ENCODE measurements around the gene TMPRSS11A.

The TMPRSS11A gene

DNA sequence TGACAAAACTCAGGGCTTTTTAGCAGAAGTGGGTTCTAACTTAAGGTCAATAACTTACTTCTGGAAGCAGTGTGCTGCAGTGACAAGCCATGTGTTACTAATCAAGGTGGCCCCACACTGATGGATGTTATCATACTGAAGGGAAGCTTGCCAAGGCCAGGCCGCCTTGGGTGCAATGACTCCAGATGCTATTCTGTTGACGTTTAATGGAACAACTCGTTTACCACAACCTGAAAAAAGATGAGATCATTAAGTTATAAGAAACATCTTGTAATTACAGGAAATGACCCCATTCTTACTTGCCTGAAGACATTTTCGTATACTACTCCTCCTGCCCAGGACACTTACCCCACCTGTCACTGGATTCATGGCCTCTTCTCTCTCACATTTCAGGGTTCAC, 40.6 kb downstream of the TMPRSS11A start:
- DNase-seq (ENCODE audit: extremely low read depth, low read depth) = no peak
- TF ChIP-seq, protein P1, sequence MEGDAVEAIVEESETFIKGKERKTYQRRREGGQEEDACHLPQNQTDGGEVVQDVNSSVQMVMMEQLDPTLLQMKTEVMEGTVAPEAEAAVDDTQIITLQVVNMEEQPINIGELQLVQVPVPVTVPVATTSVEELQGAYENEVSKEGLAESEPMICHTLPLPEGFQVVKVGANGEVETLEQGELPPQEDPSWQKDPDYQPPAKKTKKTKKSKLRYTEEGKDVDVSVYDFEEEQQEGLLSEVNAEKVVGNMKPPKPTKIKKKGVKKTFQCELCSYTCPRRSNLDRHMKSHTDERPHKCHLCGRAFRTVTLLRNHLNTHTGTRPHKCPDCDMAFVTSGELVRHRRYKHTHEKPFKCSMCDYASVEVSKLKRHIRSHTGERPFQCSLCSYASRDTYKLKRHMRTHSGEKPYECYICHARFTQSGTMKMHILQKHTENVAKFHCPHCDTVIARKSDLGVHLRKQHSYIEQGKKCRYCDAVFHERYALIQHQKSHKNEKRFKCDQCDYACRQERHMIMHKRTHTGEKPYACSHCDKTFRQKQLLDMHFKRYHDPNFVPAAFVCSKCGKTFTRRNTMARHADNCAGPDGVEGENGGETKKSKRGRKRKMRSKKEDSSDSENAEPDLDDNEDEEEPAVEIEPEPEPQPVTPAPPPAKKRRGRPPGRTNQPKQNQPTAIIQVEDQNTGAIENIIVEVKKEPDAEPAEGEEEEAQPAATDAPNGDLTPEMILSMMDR (IDR thresholded peaks at IDR 0.05; ENCODE audit: low read depth, low read length) = no peak

DNA sequence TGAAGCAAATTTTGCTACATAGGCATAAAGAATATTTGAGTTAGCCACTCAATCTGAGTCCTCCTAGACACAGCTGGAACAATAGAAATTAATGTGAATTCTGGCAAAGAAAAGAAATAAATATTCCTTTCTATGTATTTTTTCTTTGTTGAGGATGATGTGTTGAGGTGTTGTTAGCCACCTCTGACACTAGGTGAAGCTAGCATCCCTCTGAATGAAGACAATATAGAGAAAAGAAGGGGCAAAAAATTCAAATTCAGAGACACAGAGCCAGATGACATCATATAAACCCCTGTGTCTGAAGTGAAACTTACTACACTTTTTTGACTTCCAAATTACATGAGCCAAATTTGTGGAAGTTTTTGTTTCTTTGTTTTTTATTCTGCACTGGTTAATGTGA, 44.9 kb downstream of the TMPRSS11A start:
- TF ChIP-seq, protein P1 (IDR thresholded peaks at IDR 0.05; ENCODE audit: low read depth, low read length) = no peak; the same call in 1 of the 2 replicates

DNA sequence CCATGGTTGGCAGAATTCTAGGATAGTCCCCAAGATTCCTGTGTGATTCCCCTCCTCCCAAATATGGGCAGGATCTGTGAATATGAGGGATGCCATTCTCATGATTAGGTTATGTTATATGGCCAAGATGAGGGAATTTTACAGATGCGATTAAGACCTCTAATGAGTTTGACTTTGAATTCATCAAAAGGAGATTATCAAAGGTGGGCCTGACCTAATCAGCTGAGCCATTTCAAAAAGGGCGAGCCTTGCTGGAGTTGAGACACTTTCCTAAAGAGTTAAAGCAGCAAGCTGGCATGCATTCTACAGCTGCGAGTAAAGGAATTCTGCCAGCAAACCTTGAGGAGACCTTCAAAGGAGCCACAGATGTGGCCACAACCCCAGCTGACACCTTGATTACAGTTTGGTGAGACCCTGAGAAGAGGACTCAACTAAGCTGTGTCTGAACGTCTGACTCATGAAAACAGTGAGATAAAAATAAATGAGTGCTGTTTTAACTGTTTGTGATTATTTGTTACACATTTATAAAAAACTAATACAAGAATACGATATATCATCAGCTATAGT, 47.8 kb downstream of the TMPRSS11A start:
- no peak for DNase-seq (ENCODE audit: extremely low read depth, low read depth)
- TF ChIP-seq, protein P1 (IDR thresholded peaks at IDR 0.05; ENCODE audit: low read depth, low read length) = no peak

More for the DNA sequence above, 44.9 kb downstream of the TMPRSS11A start:
- no peak for DNase-seq (ENCODE audit: extremely low read depth, low read depth)

DNA sequence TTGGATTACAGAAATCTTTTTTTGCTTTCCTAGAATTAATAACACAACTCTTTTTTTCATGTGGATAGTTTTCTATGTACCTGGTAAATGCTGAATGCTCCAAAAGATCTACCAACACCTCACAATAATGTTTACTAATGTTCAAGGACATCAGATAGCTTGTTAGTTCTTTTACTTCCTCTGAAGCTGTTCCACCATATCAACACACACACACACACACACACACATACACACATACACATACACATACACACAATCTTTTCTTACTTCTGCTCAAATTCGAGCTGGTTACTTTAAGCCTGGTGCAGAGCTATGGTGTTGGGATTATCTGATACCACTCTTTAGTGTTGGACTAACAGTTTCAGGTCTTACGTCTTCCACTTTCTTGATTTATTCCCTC, 51.2 kb downstream of the TMPRSS11A start:
- TF ChIP-seq, protein P1 (IDR thresholded peaks at IDR 0.05; ENCODE audit: low read depth, low read length) = no peak
- DNase-seq (ENCODE audit: extremely low read depth, low read depth) = no peak

DNA sequence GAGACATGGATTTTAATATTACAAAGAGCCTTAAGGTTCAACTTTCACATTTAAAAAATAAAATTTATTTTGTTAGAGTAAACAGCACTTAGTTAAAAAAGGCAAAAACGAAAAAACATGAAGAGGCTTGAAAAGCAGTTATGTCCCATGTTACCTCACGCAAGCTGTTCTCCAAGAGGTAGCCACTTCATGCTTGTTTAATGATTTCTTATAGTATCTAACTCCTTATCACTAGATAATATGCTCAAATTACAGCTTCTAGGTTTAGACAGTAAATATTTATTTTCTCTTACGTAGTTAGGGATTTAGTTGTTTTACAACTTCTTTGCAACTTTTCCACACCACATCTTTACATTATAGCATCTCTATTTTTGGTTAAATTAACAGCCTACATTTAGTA, 51.7 kb downstream of the TMPRSS11A start:
- no peak for DNase-seq (ENCODE audit: extremely low read depth, low read depth)
- TF ChIP-seq, protein P1 (IDR thresholded peaks at IDR 0.05; ENCODE audit: low read depth, low read length) = no peak

DNA sequence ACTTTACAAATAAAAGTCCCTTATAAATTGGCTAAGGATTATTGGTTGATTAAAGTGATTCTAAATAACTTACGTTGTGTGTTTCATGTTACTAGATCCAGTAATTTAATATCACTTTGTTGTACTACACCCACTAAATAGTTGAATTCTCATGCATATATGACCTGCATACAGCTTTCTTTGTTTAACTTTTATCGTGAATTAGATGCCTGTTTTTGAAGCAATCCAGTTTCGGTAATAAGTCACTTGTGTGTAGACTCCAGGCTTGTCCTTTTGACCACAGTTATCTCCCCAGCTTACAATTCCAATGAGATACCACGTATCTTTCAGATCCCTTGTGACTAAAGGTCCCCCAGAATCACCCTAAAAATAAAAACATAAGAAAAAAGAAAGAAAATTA, 52.2 kb downstream of the TMPRSS11A start:
- DNase-seq (ENCODE audit: extremely low read depth, low read depth) = no peak
- TF ChIP-seq, protein P1 (IDR thresholded peaks at IDR 0.05; ENCODE audit: low read depth, low read length) = no peak

DNA sequence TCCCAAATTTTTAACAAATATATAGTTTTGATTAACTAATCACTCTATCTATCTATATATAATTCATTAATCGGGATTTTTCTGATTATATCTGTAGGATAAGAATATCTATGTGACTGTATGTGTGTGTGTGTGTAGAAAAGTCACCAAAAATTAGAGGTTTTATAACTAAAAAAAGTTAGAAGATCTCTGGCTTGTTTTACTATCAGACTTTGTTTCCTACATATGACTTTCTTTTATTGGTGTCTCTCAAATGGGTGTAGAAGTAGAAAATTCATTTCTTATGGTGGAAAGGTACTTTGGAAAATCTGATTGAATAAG, 52.7 kb downstream of the TMPRSS11A start:
- DNase-seq (ENCODE audit: extremely low read depth, low read depth) = no peak
- TF ChIP-seq, protein P1 (IDR thresholded peaks at IDR 0.05; ENCODE audit: low read depth, low read length) = no peak
